Karpas-422 (cell line): ENCODE measurements around the gene SPTLC3. TPM values are rescaled to one million over a fixed set of nuclear protein-coding genes. Genes with fewer than 3 reads are reported as not detected.
A peak's percentile ranks its signal among the peaks of the same experiment; 100 is the strongest.

Experiments
- DNase-seq: peaks from one replicate; pipeline ENCODE4 v3.0.0-alpha.2; 2015
- H2AFZ ChIP-seq: fragments of 200-600 bp; sonication (generic); 2 replicates; pipeline ENCODE4 v1.6.1; 2014; ENCODE audit warnings: antibody characterized with exemption, low read length, mixed read lengths
- H3K27ac ChIP-seq: fragments of 200-600 bp; sonication (generic); 2 replicates; pipeline ENCODE4 v1.5.1; 2014; ENCODE audit warnings: mild to moderate bottlenecking, low read length, moderate library complexity
- H3K27me3 ChIP-seq: fragments of 200-600 bp; sonication (generic); 2 replicates; pipeline ENCODE4 v1.6.1; 2014; ENCODE audit warnings: low read length, mixed read lengths
- H3K36me3 ChIP-seq: fragments of 200-600 bp; sonication (generic); 2 replicates; pipeline ENCODE4 v1.6.1; 2014; ENCODE audit warnings: low read length, mixed read lengths; ENCODE audit not compliant: insufficient read depth
- H3K4me1 ChIP-seq: fragments of 200-600 bp; sonication (generic); 2 replicates; pipeline ENCODE4 v1.6.1; 2014; ENCODE audit warnings: mild to moderate bottlenecking, low read length, mixed read lengths
- H3K4me2 ChIP-seq: fragments of 200-600 bp; sonication (generic); 2 replicates; pipeline ENCODE4 v1.6.1; 2014; ENCODE audit warnings: low read length, low read depth, mild to moderate bottlenecking; ENCODE audit not compliant: poor library complexity, severe bottlenecking
- H3K4me3 ChIP-seq: fragments of 200-600 bp; sonication (generic); 2 replicates; pipeline ENCODE4 v1.5.1; 2014; ENCODE audit warnings: mild to moderate bottlenecking, antibody characterized with exemption, low read length, mixed read lengths
- H3K79me2 ChIP-seq: fragments of 200-600 bp; sonication (generic); 2 replicates; pipeline ENCODE4 v1.6.1; 2014; ENCODE audit warnings: mild to moderate bottlenecking, low read length, mixed read lengths
- H3K9ac ChIP-seq: fragments of 200-600 bp; sonication (generic); 2 replicates; pipeline ENCODE4 v1.6.0; 2014; ENCODE audit warnings: low read length
- H3K9me2 ChIP-seq: fragments of 200-600 bp; sonication (generic), shearing (Covaris generic); replicated peaks from 2 replicates; pipeline ENCODE4 v1.6.0; 2014; ENCODE audit warnings: mild to moderate bottlenecking, low read length, moderate library complexity; ENCODE audit not compliant: insufficient read depth
- H3K9me3 ChIP-seq: fragments of 300-700, 200-600 bp; sonication (generic); 2 replicates; pipeline ENCODE4 v1.6.1; 2014; ENCODE audit warnings: low read length, mixed read lengths
- H4K20me1 ChIP-seq: fragments of 200-600 bp; sonication (generic); 2 replicates; pipeline ENCODE4 v1.6.1; 2014; ENCODE audit warnings: mild to moderate bottlenecking, antibody characterized with exemption, low read length, low read depth; ENCODE audit not compliant: insufficient read depth
- total RNA-seq: library from RNA; depleted of rRNA; stranded (reverse); fragments of >200 nt; shearing (Covaris generic); gene quantifications from 2 replicates; pipeline ENCODE4 v1.2.3, GENCODE V29; 2014; ENCODE audit warnings: low replicate concordance

The SPTLC3 gene
- total RNA-seq, 1 experiment from 2014 or later = not detected

DNA sequence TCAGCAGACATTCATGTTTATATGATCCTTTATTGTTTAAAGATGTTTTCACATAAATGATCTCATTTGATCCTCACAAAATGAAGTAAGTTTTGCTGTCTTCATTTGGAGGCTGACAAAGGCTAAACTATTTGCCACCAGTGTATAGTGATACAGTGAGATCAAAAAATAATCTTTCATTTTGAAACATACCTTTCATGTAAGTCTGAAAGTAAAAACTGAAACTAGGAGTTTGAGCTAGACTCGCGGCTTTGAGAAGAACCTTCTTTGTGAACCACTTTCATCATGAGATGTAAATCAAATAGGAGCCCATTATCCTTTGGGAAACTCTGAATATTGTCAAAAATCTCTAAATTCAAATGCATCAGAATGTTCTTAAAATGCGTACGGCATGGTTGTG lies 40.3 kb upstream of the SPTLC3 start:
- no peaks in the 10 kb centered on the region for H3K27me3 ChIP-seq

DNA sequence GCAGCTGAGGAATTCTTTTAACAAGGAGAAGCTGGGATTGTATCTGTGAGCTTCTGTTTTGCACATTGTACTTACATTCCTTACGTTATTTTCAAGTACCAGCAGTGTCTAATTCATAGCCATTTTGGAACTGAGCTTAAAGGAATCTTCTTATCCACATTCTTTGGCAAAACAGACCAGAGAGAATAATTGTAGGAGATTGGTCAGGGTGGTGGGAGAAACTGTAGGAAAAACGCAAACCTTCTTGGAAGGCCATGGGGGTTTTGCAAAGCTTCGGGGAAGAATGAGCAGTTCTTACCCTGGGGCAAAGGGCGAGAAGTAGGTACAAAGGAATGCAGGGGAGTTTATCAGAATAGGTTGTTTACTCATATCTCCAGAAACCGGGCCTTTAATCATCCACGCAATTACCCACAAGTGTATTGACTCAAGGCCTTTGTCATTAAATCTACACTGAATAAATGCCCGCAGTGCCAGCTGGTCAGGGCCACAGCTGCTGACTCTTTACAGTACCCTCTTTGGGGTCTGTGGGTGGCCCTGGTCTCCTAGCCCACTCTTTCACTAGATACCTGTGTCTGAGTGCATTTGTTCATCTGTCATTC lies 39.6 kb upstream of the SPTLC3 start:
- no peak overlapping the region for H2AFZ ChIP-seq

More for the DNA sequence above, 40.3 kb upstream of the SPTLC3 start:
- H4K20me1 ChIP-seq = no peaks in the 10 kb centered on the region
- no peak overlapping the region for H3K4me3 ChIP-seq
- no peak overlapping the region for H3K27ac ChIP-seq
- H3K4me2 ChIP-seq = no peak overlapping the region
- no peaks in the 10 kb centered on the region for H3K36me3 ChIP-seq
- no peak overlapping the region for H2AFZ ChIP-seq
- H3K9ac ChIP-seq = no peak overlapping the region
- H3K4me1 ChIP-seq = no peaks in the 10 kb centered on the region
- no peaks in the 10 kb centered on the region for H3K9me2 ChIP-seq
- no peak for DNase-seq
- H3K79me2 ChIP-seq = no peaks in the 10 kb centered on the region
- no peaks in the 10 kb centered on the region for H3K9me3 ChIP-seq

DNA sequence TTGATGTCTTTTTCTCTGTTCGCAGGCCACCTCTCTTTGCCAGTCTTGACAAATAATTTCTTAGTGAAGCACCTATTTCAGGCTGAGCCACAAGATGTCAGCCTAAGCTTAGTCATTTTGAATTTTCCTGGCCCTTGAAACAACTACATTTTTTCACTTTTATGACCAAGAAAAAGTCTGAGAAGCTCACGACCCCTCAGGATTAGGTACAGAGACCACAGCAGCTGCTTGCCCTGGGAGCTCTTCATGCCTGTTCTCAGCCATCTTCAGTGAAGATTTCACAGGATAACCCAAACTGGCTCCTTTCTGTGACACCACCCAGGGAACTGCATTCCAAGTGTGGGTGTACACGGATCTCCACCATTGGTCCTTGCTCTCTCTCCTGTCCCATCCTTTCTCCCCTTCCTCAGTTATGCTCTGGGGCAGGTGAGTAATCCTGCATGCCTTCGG lies 38.4 kb upstream of the SPTLC3 start:
- Histone ChIP-seq H3K4me1 (no peaks in the 10 kb centered on the region), H4K20me1 (no peaks in the 10 kb centered on the region), H3K9ac (no peak overlapping the region), H3K9me2 (no peaks in the 10 kb centered on the region), H3K27ac (no peak overlapping the region), H3K79me2 (no peaks in the 10 kb centered on the region), H3K27me3 (no peaks in the 10 kb centered on the region), H3K36me3 (no peaks in the 10 kb centered on the region), H3K4me2 (no peak overlapping the region), H3K4me3 (no peak overlapping the region), H2AFZ (no peak overlapping the region), H3K9me3 (no peaks in the 10 kb centered on the region)
- peak; percentile 73 for DNase-seq

More for the DNA sequence above, 39.6 kb upstream of the SPTLC3 start:
- H3K27ac ChIP-seq = no peak overlapping the region
- H3K9me2 ChIP-seq = no peaks in the 10 kb centered on the region
- no peak for DNase-seq
- no peak overlapping the region for H3K9ac ChIP-seq
- no peaks in the 10 kb centered on the region for H3K4me1 ChIP-seq
- no peaks in the 10 kb centered on the region for H3K79me2 ChIP-seq
- no peak overlapping the region for H3K4me2 ChIP-seq
- no peaks in the 10 kb centered on the region for H4K20me1 ChIP-seq
- H3K9me3 ChIP-seq = no peaks in the 10 kb centered on the region
- H3K36me3 ChIP-seq = no peaks in the 10 kb centered on the region
- H3K27me3 ChIP-seq = no peaks in the 10 kb centered on the region
- H3K4me3 ChIP-seq = no peak overlapping the region

DNA sequence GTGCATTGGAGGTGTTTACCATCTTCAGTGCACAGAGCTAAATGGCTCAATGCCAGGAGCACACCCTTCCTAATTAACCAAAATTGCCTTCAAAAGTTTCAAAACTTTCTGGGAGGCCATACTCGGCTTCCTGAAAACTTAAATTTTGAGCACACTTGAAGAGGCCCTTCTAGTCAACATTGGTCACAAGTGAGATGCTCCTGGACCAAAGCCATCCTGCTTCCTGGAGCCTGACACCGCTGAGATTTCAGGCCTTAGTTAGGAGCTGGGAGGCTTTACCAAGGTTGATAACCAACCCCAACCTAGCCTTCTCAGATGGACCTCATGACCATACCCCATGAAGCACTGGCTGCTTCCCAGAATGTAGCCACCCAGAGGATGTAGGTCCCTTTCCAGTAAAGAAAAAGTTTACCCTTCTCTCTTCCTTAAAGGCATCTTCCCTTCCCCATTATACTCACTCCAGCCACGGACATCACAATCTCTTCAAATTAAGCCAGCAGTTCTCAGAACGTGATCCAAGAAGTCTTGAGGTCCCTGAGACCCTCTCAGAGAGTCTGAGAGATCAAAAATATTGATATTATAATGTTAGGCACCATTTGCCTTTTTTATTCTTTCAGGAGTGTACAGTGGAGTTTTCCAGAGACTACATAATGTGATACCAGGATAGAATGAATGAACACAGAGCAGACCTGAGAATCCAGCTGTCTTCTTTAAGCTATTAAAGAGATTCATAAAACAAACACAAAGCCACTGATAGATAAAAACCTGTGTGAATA lies 32.8 kb upstream of the SPTLC3 start:
- no peak for DNase-seq
- H3K9me2 ChIP-seq = no peaks in the 10 kb centered on the region
- H3K27me3 ChIP-seq = no peaks in the 10 kb centered on the region
- H3K27ac ChIP-seq = no peak overlapping the region
- no peaks in the 10 kb centered on the region for H3K9me3 ChIP-seq
- no peaks in the 10 kb centered on the region for H3K36me3 ChIP-seq
- H3K4me3 ChIP-seq = no peak overlapping the region
- H3K79me2 ChIP-seq = no peaks in the 10 kb centered on the region
- H4K20me1 ChIP-seq = no peaks in the 10 kb centered on the region
- H3K4me2 ChIP-seq = no peak overlapping the region
- no peak overlapping the region for H3K9ac ChIP-seq
- H2AFZ ChIP-seq = no peak overlapping the region
- H3K4me1 ChIP-seq = no peaks in the 10 kb centered on the region

DNA sequence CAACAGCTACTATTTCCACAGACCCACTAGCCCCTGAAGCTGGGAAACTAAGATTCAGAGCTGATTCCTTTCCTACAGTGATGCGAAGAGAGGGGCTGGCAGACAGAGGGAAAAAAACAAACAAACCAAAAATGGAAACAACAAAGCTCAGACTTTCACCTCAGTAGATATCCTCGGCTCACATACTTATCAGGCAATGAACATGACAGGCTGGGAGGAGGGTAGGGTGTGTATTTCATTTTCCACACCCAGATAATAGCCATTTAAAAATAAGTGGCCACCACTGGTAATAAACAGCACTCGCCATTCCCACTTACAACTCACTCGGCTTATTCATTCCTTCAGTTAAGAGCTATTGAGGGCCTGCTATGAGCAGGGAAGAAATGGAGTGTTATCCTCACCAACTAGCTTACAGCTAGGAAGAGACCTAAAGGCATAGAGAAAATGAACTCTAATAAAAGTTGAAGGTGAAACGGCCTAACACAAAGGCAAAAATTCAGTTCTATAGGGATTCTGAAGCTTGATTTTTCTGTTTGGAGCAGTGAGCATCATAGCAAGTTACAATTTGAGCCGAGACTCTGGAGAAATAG lies 32.0 kb upstream of the SPTLC3 start:
- Histone ChIP-seq H3K4me3 (no peak overlapping the region), H3K9me2 (no peaks in the 10 kb centered on the region), H3K9ac (no peak overlapping the region), H2AFZ (no peak overlapping the region), H3K27ac (no peak overlapping the region), H3K27me3 (no peaks in the 10 kb centered on the region), H3K4me2 (no peak overlapping the region), H3K9me3 (no peaks in the 10 kb centered on the region), H3K36me3 (no peaks in the 10 kb centered on the region), H3K79me2 (no peaks in the 10 kb centered on the region), H3K4me1 (no peaks in the 10 kb centered on the region), H4K20me1 (no peaks in the 10 kb centered on the region)
- DNase-seq = no peak

DNA sequence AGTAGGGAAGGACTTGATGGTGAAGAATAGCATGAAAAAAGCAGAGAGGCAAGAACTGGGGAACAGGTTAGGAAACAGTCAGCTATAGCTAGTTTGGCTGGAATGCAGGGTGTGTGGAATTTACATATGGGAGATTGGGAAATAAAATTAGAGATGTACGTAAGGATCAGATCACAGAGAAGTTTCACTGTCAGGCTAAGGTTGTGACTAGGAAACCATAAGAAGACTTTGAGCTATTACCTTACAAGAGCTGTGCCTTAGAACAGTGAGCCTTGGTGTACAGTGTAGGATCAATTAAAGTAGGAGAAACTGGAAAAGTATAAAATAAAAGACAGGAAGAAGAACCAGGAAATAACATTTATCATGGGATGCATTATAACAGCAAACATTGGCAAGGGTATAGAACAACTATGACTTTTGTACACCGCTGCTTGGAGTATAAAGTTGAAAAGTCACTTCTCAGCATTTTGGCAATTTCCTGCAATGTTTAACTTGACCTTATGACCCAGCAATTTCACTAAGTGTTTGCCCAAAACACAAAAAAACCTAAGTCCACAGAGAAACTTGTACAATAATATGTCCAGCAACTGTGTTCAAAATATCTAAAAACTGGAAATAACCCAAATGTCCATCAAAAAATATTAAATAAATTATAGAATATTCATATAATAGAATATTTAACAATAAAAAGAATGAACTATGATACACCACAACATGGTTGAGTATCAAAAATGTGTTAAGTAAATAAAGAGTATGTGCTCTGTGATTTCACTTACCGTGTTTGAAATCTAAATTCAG lies 31.2 kb upstream of the SPTLC3 start:
- Histone ChIP-seq H2AFZ (no peak overlapping the region), H3K4me3 (no peak overlapping the region), H3K4me1 (no peaks in the 10 kb centered on the region), H3K27ac (no peak overlapping the region), H3K9me2 (no peaks in the 10 kb centered on the region), H3K9ac (no peak overlapping the region), H3K4me2 (no peak overlapping the region), H3K36me3 (no peaks in the 10 kb centered on the region), H3K27me3 (no peaks in the 10 kb centered on the region), H3K79me2 (no peaks in the 10 kb centered on the region), H4K20me1 (no peaks in the 10 kb centered on the region), H3K9me3 (no peaks in the 10 kb centered on the region)
- DNase-seq = no peak

DNA sequence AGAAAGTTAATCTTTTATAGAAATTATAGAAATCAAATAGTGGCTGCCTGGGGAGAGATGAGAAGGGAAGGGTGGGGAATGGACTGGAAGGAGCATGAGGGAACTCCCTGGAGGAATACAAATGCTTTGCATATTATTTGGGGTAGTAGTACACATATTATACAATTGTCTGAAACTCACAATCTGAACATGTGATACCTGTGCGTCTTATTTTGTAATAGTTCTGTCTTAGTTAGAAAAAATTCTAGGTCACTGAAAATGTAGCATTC lies 30.7 kb upstream of the SPTLC3 start:
- Histone ChIP-seq H3K9ac (no peak overlapping the region), H4K20me1 (no peaks in the 10 kb centered on the region), H3K27ac (no peak overlapping the region), H3K9me2 (no peaks in the 10 kb centered on the region), H2AFZ (no peak overlapping the region), H3K4me1 (no peaks in the 10 kb centered on the region), H3K36me3 (no peaks in the 10 kb centered on the region), H3K27me3 (no peaks in the 10 kb centered on the region), H3K79me2 (no peaks in the 10 kb centered on the region), H3K4me2 (no peak overlapping the region), H3K4me3 (no peak overlapping the region), H3K9me3 (no peaks in the 10 kb centered on the region)
- DNase-seq = no peak
